ENCODE results near the gene CIB4. TPM values are rescaled to one million over a fixed set of nuclear protein-coding genes. Genes with fewer than 3 reads are reported as not detected.
A peak's percentile ranks its signal among the peaks of the same experiment; 100 is the strongest.

The CIB4 gene
- total RNA-seq, 1 donor from 2014 or later: not detected

- H3K4me3 ChIP-seq (ENCODE audit: low read depth, low read length): no peak overlapping the region
- TF ChIP-seq CTCF (conservative IDR thresholded peaks at IDR 0.05; ENCODE audit: low read depth, low read length): no peak
- no peak for DNase-seq (ENCODE audit: low read depth)
Measured at GRCh38 chr2:26580151-26580550, 61.0 kb downstream of the CIB4 start.

- no peak for TF ChIP-seq CTCF (conservative IDR thresholded peaks at IDR 0.05; ENCODE audit: low read depth, low read length)
- no peak overlapping the region for H3K4me3 ChIP-seq (ENCODE audit: low read depth, low read length)
- DNase-seq (ENCODE audit: low read depth): no peak
Measured at GRCh38 chr2:26579723-26580040, 61.5 kb downstream of the CIB4 start.

GRCh38 chr2:26579025-26579722 lies 62.0 kb downstream of the CIB4 start:
- DNase-seq (ENCODE audit: low read depth): no peak
- H3K4me3 ChIP-seq (ENCODE audit: low read depth, low read length): no peak overlapping the region
- TF ChIP-seq CTCF (conservative IDR thresholded peaks at IDR 0.05; ENCODE audit: low read depth, low read length): no peak

GRCh38 chr2:26578581-26578980 lies 62.6 kb downstream of the CIB4 start:
- TF ChIP-seq CTCF (conservative IDR thresholded peaks at IDR 0.05; ENCODE audit: low read depth, low read length): no peak
- no peak overlapping the region for H3K4me3 ChIP-seq (ENCODE audit: low read depth, low read length)
- no peak for DNase-seq (ENCODE audit: low read depth)

- no peak for DNase-seq (ENCODE audit: low read depth)
- no peak for TF ChIP-seq CTCF (conservative IDR thresholded peaks at IDR 0.05; ENCODE audit: low read depth, low read length)
- no peak overlapping the region for H3K4me3 ChIP-seq (ENCODE audit: low read depth, low read length)
Measured at GRCh38 chr2:26578113-26578458, 63.1 kb downstream of the CIB4 start.

- no peak overlapping the region for H3K4me3 ChIP-seq (ENCODE audit: low read depth, low read length)
- DNase-seq (ENCODE audit: low read depth): no peak
- peak; percentile 95 for TF ChIP-seq CTCF (conservative IDR thresholded peaks at IDR 0.05; ENCODE audit: low read depth, low read length)
Measured at GRCh38 chr2:26577442-26578112, 63.6 kb downstream of the CIB4 start.
